ENCODE measurements around the gene NMUR1. TPM values are rescaled to one million over a fixed set of nuclear protein-coding genes. Genes with fewer than 3 reads are reported as not detected.

The NMUR1 gene
- total RNA-seq, 2 donors from 2014 or later: 0.21 to 3.2 TPM

GRCh38 chr2:231513746-231514224 lies 16.5 kb downstream of the NMUR1 start:
- Histone ChIP-seq H3K27me3 (replicated peaks; ENCODE audit: insufficient read depth) (no peaks in the 10 kb centered on the region), H3K36me3 (no peaks in the 10 kb centered on the region), H3K4me3 (peak overlapping the region; percentile 86), H3K27ac (peak overlapping the region; percentile 77 to 80), H3K9me3 (no peaks in the 10 kb centered on the region), H3K4me1 (ENCODE audit: control insufficient read depth in 1 of 2, low read depth in 2 of 2) (peaks cover 0 to 5% of the 10 kb centered on the region in 2 donors)
- ATAC-seq (ENCODE audit: insufficient number of reproducible peaks, low FRiP score, low read depth): peak; percentile 12
- DNase-seq (ENCODE audit: low spot score): no peak
- TF ChIP-seq, protein P1, sequence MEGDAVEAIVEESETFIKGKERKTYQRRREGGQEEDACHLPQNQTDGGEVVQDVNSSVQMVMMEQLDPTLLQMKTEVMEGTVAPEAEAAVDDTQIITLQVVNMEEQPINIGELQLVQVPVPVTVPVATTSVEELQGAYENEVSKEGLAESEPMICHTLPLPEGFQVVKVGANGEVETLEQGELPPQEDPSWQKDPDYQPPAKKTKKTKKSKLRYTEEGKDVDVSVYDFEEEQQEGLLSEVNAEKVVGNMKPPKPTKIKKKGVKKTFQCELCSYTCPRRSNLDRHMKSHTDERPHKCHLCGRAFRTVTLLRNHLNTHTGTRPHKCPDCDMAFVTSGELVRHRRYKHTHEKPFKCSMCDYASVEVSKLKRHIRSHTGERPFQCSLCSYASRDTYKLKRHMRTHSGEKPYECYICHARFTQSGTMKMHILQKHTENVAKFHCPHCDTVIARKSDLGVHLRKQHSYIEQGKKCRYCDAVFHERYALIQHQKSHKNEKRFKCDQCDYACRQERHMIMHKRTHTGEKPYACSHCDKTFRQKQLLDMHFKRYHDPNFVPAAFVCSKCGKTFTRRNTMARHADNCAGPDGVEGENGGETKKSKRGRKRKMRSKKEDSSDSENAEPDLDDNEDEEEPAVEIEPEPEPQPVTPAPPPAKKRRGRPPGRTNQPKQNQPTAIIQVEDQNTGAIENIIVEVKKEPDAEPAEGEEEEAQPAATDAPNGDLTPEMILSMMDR (IDR thresholded peaks at IDR 0.05): no peak

- no peak for ATAC-seq (ENCODE audit: insufficient number of reproducible peaks, low FRiP score, low read depth)
- H3K4me3 ChIP-seq: no peak overlapping the region
- no peak for DNase-seq (ENCODE audit: low spot score)
- H3K4me1 ChIP-seq (ENCODE audit: control insufficient read depth in 1 of 2, low read depth in 2 of 2): peaks cover 0 to 5% of the 10 kb centered on the region in 2 donors
- no peaks in the 10 kb centered on the region for H3K27me3 ChIP-seq (replicated peaks; ENCODE audit: insufficient read depth)
- no peak overlapping the region for H3K27ac ChIP-seq
- H3K36me3 ChIP-seq: no peaks in the 10 kb centered on the region
- TF ChIP-seq, protein P1 (IDR thresholded peaks at IDR 0.05): no peak
- no peaks in the 10 kb centered on the region for H3K9me3 ChIP-seq
Measured at GRCh38 chr2:231512222-231512621, 18.0 kb downstream of the NMUR1 start.

- no peak for DNase-seq (ENCODE audit: low spot score)
- no peaks in the 10 kb centered on the region for H3K36me3 ChIP-seq
- no peak overlapping the region for H3K4me3 ChIP-seq
- H3K4me1 ChIP-seq (ENCODE audit: control insufficient read depth in 1 of 2, low read depth in 2 of 2): no peaks in the 10 kb centered on the region
- no peaks in the 10 kb centered on the region for H3K27me3 ChIP-seq (replicated peaks; ENCODE audit: insufficient read depth)
- H3K27ac ChIP-seq: no peak overlapping the region
- no peaks in the 10 kb centered on the region for H3K9me3 ChIP-seq
- TF ChIP-seq, protein P1 (IDR thresholded peaks at IDR 0.05): no peak
- no peak for ATAC-seq (ENCODE audit: insufficient number of reproducible peaks, low FRiP score, low read depth)
Measured at GRCh38 chr2:231503766-231504165, 26.5 kb downstream of the NMUR1 start.

GRCh38 chr2:231502596-231502995 lies 27.6 kb downstream of the NMUR1 start:
- TF ChIP-seq, protein P1 (IDR thresholded peaks at IDR 0.05): no peak
- Histone ChIP-seq H3K9me3 (no peaks in the 10 kb centered on the region), H3K4me3 (no peak overlapping the region), H3K27ac (no peak overlapping the region), H3K27me3 (replicated peaks; ENCODE audit: insufficient read depth) (no peaks in the 10 kb centered on the region), H3K36me3 (no peaks in the 10 kb centered on the region), H3K4me1 (ENCODE audit: control insufficient read depth in 1 of 2, low read depth in 2 of 2) (no peaks in the 10 kb centered on the region)
- ATAC-seq (ENCODE audit: insufficient number of reproducible peaks, low FRiP score, low read depth) (no peak), DNase-seq (ENCODE audit: low spot score) (no peak)

DNA sequence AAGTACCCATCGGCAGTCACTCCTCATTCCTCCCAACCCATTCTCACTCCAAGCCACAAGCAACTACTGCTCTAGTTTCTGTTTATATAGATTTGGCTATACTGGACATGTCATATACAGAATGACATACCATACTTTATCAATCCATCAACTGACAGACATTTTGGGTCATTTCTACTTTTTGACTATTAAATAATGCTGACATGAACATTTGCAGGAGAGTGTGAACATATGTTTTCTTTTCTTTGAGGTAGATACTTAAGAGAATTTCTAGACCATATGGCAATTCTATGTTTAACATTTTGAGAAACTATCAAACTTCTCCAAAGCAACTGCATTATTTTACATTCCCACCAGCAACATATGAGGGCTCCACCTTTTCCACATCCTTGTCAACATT lies 32.6 kb downstream of the NMUR1 start:
- DNase-seq (ENCODE audit: low spot score): no peak
- no peak for ATAC-seq (ENCODE audit: insufficient number of reproducible peaks, low FRiP score, low read depth)
- Histone ChIP-seq H3K9me3 (no peaks in the 10 kb centered on the region), H3K36me3 (no peaks in the 10 kb centered on the region), H3K27me3 (replicated peaks; ENCODE audit: insufficient read depth) (no peaks in the 10 kb centered on the region), H3K4me1 (ENCODE audit: control insufficient read depth in 1 of 2, low read depth in 2 of 2) (no peaks in the 10 kb centered on the region), H3K27ac (no peak overlapping the region), H3K4me3 (no peak overlapping the region)
- TF ChIP-seq, protein P1 (IDR thresholded peaks at IDR 0.05): no peak
